ENCODE measurements around the gene ECT2L. TPM values are rescaled to one million over a fixed set of nuclear protein-coding genes. Genes with fewer than 3 reads are reported as not detected.
A peak's percentile ranks its signal among the peaks of the same experiment; 100 is the strongest.

Gene ECT2L
- polyA plus RNA-seq, 3 donors = not detected

- no peak overlapping the region for H3K4me2 ChIP-seq (replicated peaks; ENCODE audit: extremely low read depth, low read length, poor library complexity, severe bottlenecking)
- Mint-ChIP-seq H3K36me3 (no peaks in the 10 kb centered on the region), H3K4me3 (no peak overlapping the region), H3K9me3 (peaks cover 0 to 10% (median 4%) of the 10 kb centered on the region in 7 donors), H3K27ac (no peak overlapping the region), H3K4me1 (peaks cover 8% of the 10 kb centered on the region), H3K27me3 (ENCODE audit: low read depth in 3 of 3) (peaks cover 0 to 2% (median 0%) of the 10 kb centered on the region in 3 donors)
- H3K27ac ChIP-seq (ENCODE audit: low read depth in 1 of 2, low read length in 2 of 2) = no peak overlapping the region
- no peak overlapping the region for H3K9ac ChIP-seq (ENCODE audit: insufficient read depth, low read length, poor library complexity, severe bottlenecking)
- H3K9me3 ChIP-seq (replicated peaks in 1 of 2; ENCODE audit: control insufficient read depth in 1 of 2, insufficient read depth in 1 of 2, low read length in 2 of 2) = peaks cover 3 to 4% of the 10 kb centered on the region in 2 donors
- intact Hi-C loops (cut with micrococcal nuclease) = no loop called here
- TF ChIP-seq CTCF (IDR thresholded peaks at IDR 0.05) = no peak
- DNase-seq = no peak
- no peaks in the 10 kb centered on the region for H3K79me2 ChIP-seq (ENCODE audit: insufficient read depth, low read length)
- H3K36me3 ChIP-seq (replicated peaks in 1 of 2; ENCODE audit: control insufficient read depth in 1 of 2, insufficient read depth in 2 of 2, low read length in 2 of 2) = no peaks in the 10 kb centered on the region
- H3K4me1 ChIP-seq (ENCODE audit: control insufficient read depth in 1 of 2, insufficient read depth in 2 of 2, low read length in 2 of 2) = peaks cover 7 to 11% of the 10 kb centered on the region in 2 donors
- H3K27me3 ChIP-seq (ENCODE audit: control insufficient read depth in 2 of 2, insufficient read depth in 2 of 2, low read length in 2 of 2) = no peaks in the 10 kb centered on the region
- H2AFZ ChIP-seq (ENCODE audit: insufficient read depth, low read depth, low read length, poor library complexity, severe bottlenecking) = no peak overlapping the region
- no peaks in the 10 kb centered on the region for H4K20me1 ChIP-seq (ENCODE audit: insufficient read depth, low read length)
- WGBS (ENCODE audit: insufficient coverage) = no CpG with 5 or more reads among the region's 4 CpGs
- no peak overlapping the region for H3K4me3 ChIP-seq (replicated peaks in 1 of 3; ENCODE audit: low read depth in 2 of 3, low read length in 3 of 3)
Measured at GRCh38 chr6:138847884-138848283, 52.0 kb downstream of the ECT2L start.

- WGBS (ENCODE audit: insufficient coverage) = 94% methylated on average over 2 of the region's 4 CpGs
Measured at GRCh38 chr6:138848461-138848860, 52.6 kb downstream of the ECT2L start.

More at GRCh38 chr6:138848461-138848860, 52.6 kb downstream of the ECT2L start:
- no peaks in the 10 kb centered on the region for H4K20me1 ChIP-seq (ENCODE audit: insufficient read depth, low read length)
- no peak overlapping the region for H3K4me2 ChIP-seq (replicated peaks; ENCODE audit: extremely low read depth, low read length, poor library complexity, severe bottlenecking)
- H3K27me3 ChIP-seq (ENCODE audit: control insufficient read depth in 2 of 2, insufficient read depth in 2 of 2, low read length in 2 of 2) = no peaks in the 10 kb centered on the region
- no peak overlapping the region for H3K9ac ChIP-seq (ENCODE audit: insufficient read depth, low read length, poor library complexity, severe bottlenecking)
- no peak overlapping the region for H3K4me3 ChIP-seq (replicated peaks in 1 of 3; ENCODE audit: low read depth in 2 of 3, low read length in 3 of 3)
- no peak for DNase-seq
- no peak for TF ChIP-seq CTCF (IDR thresholded peaks at IDR 0.05)
- H3K27ac ChIP-seq (ENCODE audit: low read depth in 1 of 2, low read length in 2 of 2) = no peak overlapping the region
- H3K9me3 Mint-ChIP-seq = peaks cover 0 to 10% (median 4%) of the 10 kb centered on the region in 7 donors
- peaks cover 8% of the 10 kb centered on the region for H3K4me1 Mint-ChIP-seq
- peaks cover 0 to 2% (median 0%) of the 10 kb centered on the region in 3 donors for H3K27me3 Mint-ChIP-seq (ENCODE audit: low read depth in 3 of 3)
- peaks cover 7 to 11% of the 10 kb centered on the region in 2 donors for H3K4me1 ChIP-seq (ENCODE audit: control insufficient read depth in 1 of 2, insufficient read depth in 2 of 2, low read length in 2 of 2)
- no peaks in the 10 kb centered on the region for H3K36me3 Mint-ChIP-seq
- intact Hi-C loops (cut with micrococcal nuclease) = no loop called here
- no peaks in the 10 kb centered on the region for H3K79me2 ChIP-seq (ENCODE audit: insufficient read depth, low read length)
- H2AFZ ChIP-seq (ENCODE audit: insufficient read depth, low read depth, low read length, poor library complexity, severe bottlenecking) = no peak overlapping the region
- peak overlapping the region in 1 of 7 donors; percentile 33 for H3K27ac Mint-ChIP-seq
- H3K4me3 Mint-ChIP-seq = no peak overlapping the region
- no peaks in the 10 kb centered on the region for H3K36me3 ChIP-seq (replicated peaks in 1 of 2; ENCODE audit: control insufficient read depth in 1 of 2, insufficient read depth in 2 of 2, low read length in 2 of 2)
- H3K9me3 ChIP-seq (replicated peaks in 1 of 2; ENCODE audit: control insufficient read depth in 1 of 2, insufficient read depth in 1 of 2, low read length in 2 of 2) = peaks cover 3 to 4% of the 10 kb centered on the region in 2 donors
